Adipocyte (in vitro differentiated cells): ENCODE data around the gene FERD3L.
A peak's percentile ranks its signal among the peaks of the same experiment; 100 is the strongest.

Experiments used
- DNase-seq: peaks from one replicate; pipeline ENCODE4 v3.0.0-alpha.2; 2015; ENCODE audit warnings: low read depth
- H3K27me3 ChIP-seq: replicated peaks from 2 replicates; pipeline ENCODE4 v1.7.0; 2013; ENCODE audit warnings: mild to moderate bottlenecking, low read length, moderate library complexity; ENCODE audit not compliant: control insufficient read depth, insufficient read depth
- H3K36me3 ChIP-seq: 2 replicates; pipeline ENCODE4 v1.7.0; 2013; ENCODE audit warnings: low read length, mild to moderate bottlenecking, moderate library complexity; ENCODE audit not compliant: control insufficient read depth, insufficient read depth, severe bottlenecking
- H3K4me1 ChIP-seq: 2 replicates; pipeline ENCODE4 v1.7.0; 2013; ENCODE audit warnings: mild to moderate bottlenecking, low read length, moderate library complexity; ENCODE audit not compliant: control insufficient read depth, insufficient read depth
- H3K4me3 ChIP-seq: 2 replicates; pipeline ENCODE4 v1.7.0; 2013; ENCODE audit warnings: mild to moderate bottlenecking, low read length, moderate library complexity
- H3K9ac ChIP-seq: 2 replicates; pipeline ENCODE4 v1.7.0; 2013; ENCODE audit warnings: mild to moderate bottlenecking, low read length, moderate library complexity
- H3K9me3 ChIP-seq: 2 replicates; pipeline ENCODE4 v1.7.0; 2013; ENCODE audit warnings: mild to moderate bottlenecking, low read length, moderate library complexity; ENCODE audit not compliant: control insufficient read depth

The FERD3L gene

GRCh38 chr7:19133886-19134285 is 11.3 kb downstream of the FERD3L start:
- peak; percentile 31 for DNase-seq
- Histone ChIP-seq H3K9ac (no peak overlapping the region), H3K9me3 (no peaks in the 10 kb centered on the region), H3K4me1 (peaks cover 6% of the 10 kb centered on the region), H3K4me3 (peak overlapping the region; percentile 23), H3K27me3 (no peaks in the 10 kb centered on the region), H3K36me3 (no peaks in the 10 kb centered on the region)

DNA sequence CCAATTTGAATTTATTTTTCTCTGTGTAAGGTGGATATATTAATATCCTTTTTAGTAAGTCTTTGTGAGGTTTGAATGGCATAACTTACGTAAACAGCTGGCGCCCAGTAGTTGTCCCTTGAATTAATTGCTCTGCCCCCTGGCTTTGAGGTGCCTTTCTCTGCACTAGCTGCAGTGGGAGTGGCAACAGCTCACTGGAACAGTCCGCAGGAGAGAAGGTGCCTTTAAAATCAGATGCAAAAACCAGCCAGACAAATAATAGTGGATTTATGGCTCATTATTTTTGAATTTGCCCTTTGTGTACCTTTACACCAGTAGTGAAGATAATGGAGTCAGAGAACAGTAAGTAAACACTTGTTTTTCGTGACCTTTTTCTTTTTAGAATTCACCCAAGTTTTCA is 11.8 kb downstream of the FERD3L start:
- Histone ChIP-seq H3K27me3 (no peaks in the 10 kb centered on the region), H3K9ac (no peak overlapping the region), H3K36me3 (no peaks in the 10 kb centered on the region), H3K4me1 (peaks cover 6% of the 10 kb centered on the region), H3K9me3 (no peaks in the 10 kb centered on the region), H3K4me3 (peak overlapping the region; percentile 23)
- no peak for DNase-seq

- Histone ChIP-seq H3K36me3 (no peaks in the 10 kb centered on the region), H3K27me3 (no peaks in the 10 kb centered on the region), H3K9me3 (no peaks in the 10 kb centered on the region), H3K4me3 (no peak overlapping the region), H3K9ac (no peak overlapping the region), H3K4me1 (peaks cover 6% of the 10 kb centered on the region)
- peak; percentile 29 for DNase-seq
These were observed 16.4 kb downstream of the FERD3L start for GRCh38 chr7:19128856-19129255.

- Histone ChIP-seq H3K9ac (no peak overlapping the region), H3K27me3 (no peaks in the 10 kb centered on the region), H3K4me1 (peaks cover 13% of the 10 kb centered on the region), H3K4me3 (no peak overlapping the region), H3K9me3 (no peaks in the 10 kb centered on the region), H3K36me3 (no peaks in the 10 kb centered on the region)
- peak; percentile 82 for DNase-seq
These were observed 23.1 kb downstream of the FERD3L start for GRCh38 chr7:19121977-19122588.

DNA sequence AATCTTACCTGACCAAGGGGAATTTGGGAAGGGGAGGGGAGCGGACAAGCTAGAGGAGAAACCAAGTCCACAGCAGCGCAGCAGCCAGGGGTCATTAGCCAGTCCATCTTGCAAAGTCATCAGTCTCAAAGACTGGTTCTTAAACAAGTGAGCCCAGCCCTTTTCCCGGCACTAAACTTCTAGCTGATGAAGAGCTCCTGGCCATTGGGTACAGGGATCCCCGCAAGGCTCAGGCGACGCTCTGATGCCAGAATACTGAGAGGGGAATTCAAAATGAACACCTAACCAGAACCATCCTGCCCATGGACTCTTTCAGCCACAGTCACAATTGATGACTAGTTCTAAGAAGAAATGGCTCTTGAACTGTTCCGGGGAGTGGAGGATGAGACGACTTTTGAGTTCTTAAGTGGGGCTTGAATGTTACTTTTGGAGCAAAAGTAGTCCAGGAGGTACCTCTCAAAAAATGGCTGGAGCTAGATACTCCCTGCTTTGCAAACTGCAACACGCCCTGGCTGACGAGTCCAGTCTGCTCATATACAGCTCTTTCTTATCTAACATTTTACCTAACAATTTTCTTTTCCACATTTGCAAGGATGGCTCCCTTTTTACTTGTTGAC is 25.2 kb downstream of the FERD3L start:
- Histone ChIP-seq H3K27me3 (no peaks in the 10 kb centered on the region), H3K9me3 (no peaks in the 10 kb centered on the region), H3K9ac (peak overlapping the region; percentile 25), H3K4me1 (peaks cover 13% of the 10 kb centered on the region), H3K4me3 (no peak overlapping the region), H3K36me3 (no peaks in the 10 kb centered on the region)
- peak; percentile 24 for DNase-seq

- Histone ChIP-seq H3K4me3 (no peak overlapping the region), H3K4me1 (peaks cover 13% of the 10 kb centered on the region), H3K27me3 (no peaks in the 10 kb centered on the region), H3K9ac (no peak overlapping the region), H3K36me3 (no peaks in the 10 kb centered on the region), H3K9me3 (no peaks in the 10 kb centered on the region)
- DNase-seq = no peak
These were observed 25.8 kb downstream of the FERD3L start for GRCh38 chr7:19119372-19119771.

DNA sequence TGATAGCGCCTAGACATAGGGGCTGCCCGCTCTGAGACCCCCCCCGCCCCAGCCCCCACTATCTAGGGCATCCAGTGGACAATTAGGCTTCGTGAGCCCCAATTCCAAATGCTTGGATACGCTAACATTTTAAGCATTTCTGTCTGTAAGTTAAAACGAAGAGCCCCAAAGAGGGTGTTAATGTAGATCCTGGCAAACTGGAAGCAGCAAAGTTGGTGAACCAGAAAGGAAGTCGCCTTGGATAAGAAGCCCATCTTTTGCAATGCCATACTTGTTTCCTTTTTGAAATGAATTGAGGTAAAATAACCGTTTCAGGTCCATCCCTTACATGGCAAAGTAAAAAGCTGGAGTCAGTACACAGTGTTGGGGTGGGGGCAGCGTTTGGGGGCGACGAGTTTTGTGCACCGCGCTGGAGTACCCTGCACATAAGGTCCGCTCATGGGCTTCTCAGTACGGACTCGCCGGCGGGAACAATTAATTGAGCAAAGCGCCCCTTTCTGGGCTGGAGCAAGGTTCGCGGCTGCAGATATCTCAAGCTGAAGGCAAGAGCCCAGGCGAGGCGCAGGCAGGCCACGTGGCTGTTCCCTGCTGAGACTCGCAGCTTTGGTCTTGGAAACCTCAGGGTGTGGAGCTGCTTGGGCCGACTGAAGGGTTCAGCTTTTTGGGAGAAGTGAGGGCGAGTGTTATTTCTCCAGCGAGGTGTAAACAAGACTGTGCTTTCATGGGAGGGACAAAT is 26.4 kb downstream of the FERD3L start:
- no peaks in the 10 kb centered on the region for H3K9me3 ChIP-seq
- H3K9ac ChIP-seq = peak overlapping the region; percentile 98
- no peaks in the 10 kb centered on the region for H3K27me3 ChIP-seq
- H3K4me1 ChIP-seq = peaks cover 19% of the 10 kb centered on the region
- H3K4me3 ChIP-seq = peak overlapping the region; percentile 98
- peak; percentile 69 for DNase-seq
- no peaks in the 10 kb centered on the region for H3K36me3 ChIP-seq

- no peaks in the 10 kb centered on the region for H3K36me3 ChIP-seq
- no peaks in the 10 kb centered on the region for H3K9me3 ChIP-seq
- DNase-seq = peak; percentile 74
- peak overlapping the region; percentile 98 for H3K4me3 ChIP-seq
- H3K9ac ChIP-seq = peak overlapping the region; percentile 98
- H3K27me3 ChIP-seq = no peaks in the 10 kb centered on the region
- peaks cover 27% of the 10 kb centered on the region for H3K4me1 ChIP-seq
These were observed 27.2 kb downstream of the FERD3L start for GRCh38 chr7:19117870-19118608.

GRCh38 chr7:19117091-19117869 is 27.9 kb downstream of the FERD3L start, which contains the start of gene TWIST1:
Gene TWIST1, minus strand, starts transcription at chr7:19117636. Its CDS starts 315 bp downstream, at chr7:19117321.
- H3K4me3 ChIP-seq = peak within 1 kb of the TSS; percentile 98
- no peaks in the 10 kb centered on the region for H3K9me3 ChIP-seq
- H3K4me1 ChIP-seq = peaks cover 29% of the 10 kb centered on the region
- no peaks in the 10 kb centered on the region for H3K27me3 ChIP-seq
- peak; percentile 99 for DNase-seq
- no peaks in the 10 kb centered on the region for H3K36me3 ChIP-seq
- H3K9ac ChIP-seq = peak within 1 kb of the TSS; percentile 98

GRCh38 chr7:19116121-19117090 is 28.8 kb downstream of the FERD3L start:
- H3K9ac ChIP-seq = peak overlapping the region; percentile 98
- H3K36me3 ChIP-seq = no peaks in the 10 kb centered on the region
- H3K27me3 ChIP-seq = no peaks in the 10 kb centered on the region
- peak; percentile 48 for DNase-seq
- H3K4me1 ChIP-seq = peaks cover 36% of the 10 kb centered on the region
- H3K4me3 ChIP-seq = peak overlapping the region; percentile 98
- H3K9me3 ChIP-seq = no peaks in the 10 kb centered on the region
